ENCODE results near the gene CRY2.

Gene CRY2

DNA sequence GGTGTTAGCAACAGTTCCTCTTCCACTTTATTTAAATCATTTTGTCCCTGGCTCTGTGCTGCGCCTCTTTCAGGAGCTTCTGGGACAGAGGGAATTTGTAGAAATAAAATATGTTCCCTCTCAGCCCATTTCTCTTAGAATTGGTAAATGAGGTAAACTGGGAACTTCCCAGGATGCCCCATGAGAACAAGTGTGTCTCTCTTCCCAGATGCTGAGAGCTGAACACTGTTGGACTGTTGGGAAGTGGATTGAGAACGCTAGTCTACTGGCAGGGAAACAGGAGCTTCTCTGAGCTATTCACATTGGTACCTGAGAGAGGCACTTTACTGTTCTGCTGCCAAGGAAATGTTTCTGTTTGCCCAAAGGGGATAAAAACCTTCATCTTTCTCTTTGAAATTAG, 4.0 kb downstream of the CRY2 start:
- H3K36me3 ChIP-seq (ENCODE audit: insufficient read depth, low read length): no peaks in the 10 kb centered on the region
- no peaks in the 10 kb centered on the region for H3K9me3 ChIP-seq (ENCODE audit: control insufficient read depth, insufficient read depth, low read length)
- no peak overlapping the region for H3K9ac ChIP-seq (ENCODE audit: low read depth, low read length)
- no peaks in the 10 kb centered on the region for H3K4me1 ChIP-seq (ENCODE audit: insufficient read depth, low read length)

DNA sequence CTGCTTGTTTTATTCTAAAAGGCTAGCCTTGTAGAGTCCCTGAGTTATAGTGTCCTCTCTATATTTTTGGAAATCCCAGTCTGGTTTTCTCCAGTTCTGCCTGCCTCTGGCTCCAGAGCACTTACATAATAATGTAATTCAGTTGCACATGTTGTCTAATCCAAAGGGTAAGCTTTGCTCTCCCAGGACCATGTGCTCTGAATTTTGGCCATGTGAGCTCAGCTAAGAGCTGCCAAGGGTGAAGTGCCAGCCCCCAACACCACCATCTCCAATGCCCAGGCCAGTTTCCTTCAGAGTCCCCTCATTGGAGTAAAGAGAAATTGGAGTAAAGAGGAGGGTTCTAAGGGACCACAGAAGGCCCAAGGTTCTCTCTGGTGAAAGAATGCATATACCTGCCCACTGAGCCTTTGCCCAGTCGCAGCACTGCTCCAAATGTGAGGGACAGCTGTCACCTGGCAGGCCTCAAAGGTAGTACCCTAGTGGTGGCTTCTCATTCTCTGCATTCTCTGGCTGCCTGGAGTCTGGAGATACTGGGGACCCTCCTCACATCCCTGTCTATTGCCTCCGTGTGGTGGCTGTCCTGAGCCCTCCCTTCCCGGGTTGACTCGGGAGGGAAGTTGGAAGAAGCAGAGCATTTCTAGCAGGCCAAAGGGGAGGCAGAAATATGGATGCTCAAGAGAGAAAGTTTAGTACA, 4.9 kb downstream of the CRY2 start:
- H3K4me1 ChIP-seq (ENCODE audit: insufficient read depth, low read length): no peaks in the 10 kb centered on the region
- H3K9ac ChIP-seq (ENCODE audit: low read depth, low read length): no peak overlapping the region
- no peaks in the 10 kb centered on the region for H3K36me3 ChIP-seq (ENCODE audit: insufficient read depth, low read length)
- no peaks in the 10 kb centered on the region for H3K9me3 ChIP-seq (ENCODE audit: control insufficient read depth, insufficient read depth, low read length)

DNA sequence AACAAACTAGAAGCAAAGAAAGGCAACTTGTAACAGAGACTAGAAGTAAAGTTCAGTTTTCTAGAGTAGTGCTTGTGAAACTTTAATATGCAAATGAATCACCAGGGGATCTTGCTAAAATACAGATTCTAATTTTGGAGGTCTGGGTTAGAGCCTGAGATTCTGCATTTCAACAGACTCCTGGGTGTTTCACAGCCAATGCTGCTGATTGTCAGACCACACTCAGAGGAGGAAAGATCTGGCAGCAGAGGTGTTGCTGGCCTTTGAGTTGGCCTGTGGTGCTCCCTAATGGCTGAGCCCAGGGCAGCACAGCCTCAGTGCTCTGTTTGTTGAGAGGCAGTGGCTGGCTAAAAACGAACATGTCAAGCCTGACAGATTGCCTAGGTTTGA, 5.4 kb downstream of the CRY2 start:
- no peaks in the 10 kb centered on the region for H3K36me3 ChIP-seq (ENCODE audit: insufficient read depth, low read length)
- H3K9me3 ChIP-seq (ENCODE audit: control insufficient read depth, insufficient read depth, low read length): no peaks in the 10 kb centered on the region
- H3K9ac ChIP-seq (ENCODE audit: low read depth, low read length): no peak overlapping the region
- 0 out of 2 replicates have a peak, but pooled peaks cover 1% of the 10 kb centered on the region for H3K4me1 ChIP-seq (ENCODE audit: insufficient read depth, low read length)

DNA sequence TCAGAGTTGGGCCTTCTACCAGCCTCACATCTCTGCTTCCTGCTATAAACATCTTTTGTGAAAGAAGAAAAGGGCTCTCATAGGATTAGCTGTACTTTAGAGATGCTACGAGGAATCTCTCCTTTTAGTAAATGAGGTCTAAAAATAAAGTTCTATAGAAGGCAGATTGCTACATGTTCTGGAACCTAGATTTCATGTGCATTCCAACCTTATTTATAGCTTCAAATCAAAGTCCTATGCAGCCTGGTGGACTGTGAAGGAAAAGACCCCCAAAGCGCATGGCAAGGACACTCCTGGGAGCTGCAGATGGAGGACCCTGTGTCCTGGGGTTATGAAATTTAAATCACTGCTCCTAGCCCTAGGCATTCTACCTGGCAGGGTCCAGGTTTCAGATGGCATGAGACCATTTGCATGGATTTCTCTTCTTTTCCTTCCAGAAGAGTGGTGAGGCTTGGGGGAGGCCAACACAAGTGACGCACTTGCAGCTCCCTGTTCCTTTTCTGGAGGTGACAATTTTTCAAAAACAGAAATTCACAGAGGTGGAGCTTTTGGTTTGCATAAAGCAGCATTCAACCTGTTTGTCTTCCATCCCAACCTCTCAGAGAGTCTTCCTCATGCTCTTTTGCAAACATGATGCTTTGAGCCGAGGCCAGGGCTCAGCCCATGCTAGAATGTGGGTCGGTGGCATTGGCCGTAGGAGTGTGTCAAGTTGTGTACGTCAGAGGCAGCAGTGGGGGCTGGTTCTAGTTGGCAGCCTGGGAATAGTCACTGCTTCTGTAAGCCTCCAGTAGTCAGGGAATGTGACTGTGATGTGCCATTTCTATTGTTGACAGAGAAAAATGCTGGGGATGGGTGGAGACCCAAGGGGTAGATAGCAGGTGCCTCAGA, 6.3 kb downstream of the CRY2 start:
- Histone ChIP-seq H3K4me1 (ENCODE audit: insufficient read depth, low read length) (0 out of 2 replicates have a peak, but pooled peaks cover 5% of the 10 kb centered on the region), H3K9me3 (ENCODE audit: control insufficient read depth, insufficient read depth, low read length) (no peaks in the 10 kb centered on the region), H3K36me3 (ENCODE audit: insufficient read depth, low read length) (no peaks in the 10 kb centered on the region), H3K9ac (ENCODE audit: low read depth, low read length) (no peak overlapping the region)

DNA sequence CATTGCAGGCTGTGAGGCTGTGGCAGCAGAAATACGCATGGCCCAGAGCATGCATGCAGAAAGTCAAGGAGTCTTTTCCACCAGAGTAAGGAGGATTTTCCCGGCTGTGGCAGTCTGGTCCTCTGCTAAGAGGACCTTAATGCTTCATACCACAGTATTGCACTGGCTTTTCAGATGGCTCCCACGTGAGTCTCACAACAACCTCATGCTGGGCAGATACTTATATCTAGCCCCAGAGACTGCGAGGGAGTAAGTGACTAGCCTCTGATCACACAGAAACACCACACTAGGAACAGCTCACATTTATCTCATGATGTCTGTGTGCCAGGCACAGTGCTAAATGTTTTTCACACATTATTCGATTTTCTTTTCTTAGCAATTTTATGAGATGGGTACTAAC, 8.0 kb downstream of the CRY2 start:
- Histone ChIP-seq H3K4me1 (ENCODE audit: insufficient read depth, low read length) (peaks cover 21% of the 10 kb centered on the region), H3K9ac (ENCODE audit: low read depth, low read length) (no peak overlapping the region), H3K9me3 (ENCODE audit: control insufficient read depth, insufficient read depth, low read length) (no peaks in the 10 kb centered on the region), H3K36me3 (ENCODE audit: insufficient read depth, low read length) (no peaks in the 10 kb centered on the region)

DNA sequence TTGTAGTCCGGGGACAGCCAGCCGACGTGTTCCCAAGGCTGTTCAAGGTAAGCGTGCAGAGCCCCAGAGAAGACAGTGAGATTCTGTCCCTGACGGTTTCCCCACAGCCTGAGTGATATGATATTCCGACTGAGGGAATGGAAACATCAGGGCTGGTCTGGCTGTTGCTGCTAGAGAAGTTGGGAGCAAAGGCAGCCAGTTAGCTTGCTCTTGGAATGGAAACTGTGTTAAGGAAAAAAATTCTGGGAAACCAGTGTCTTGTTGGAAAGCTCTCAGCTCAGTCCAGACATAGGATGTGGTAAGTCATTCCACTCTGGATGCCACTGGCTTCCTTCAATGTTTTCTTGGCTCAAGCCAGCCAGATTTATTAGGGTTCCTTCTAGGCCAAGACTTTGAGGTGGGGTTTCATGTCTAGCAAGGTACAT, 8.8 kb downstream of the CRY2 start:
- no peak overlapping the region for H3K9ac ChIP-seq (ENCODE audit: low read depth, low read length)
- H3K9me3 ChIP-seq (ENCODE audit: control insufficient read depth, insufficient read depth, low read length): no peaks in the 10 kb centered on the region
- peaks cover 21% of the 10 kb centered on the region for H3K4me1 ChIP-seq (ENCODE audit: insufficient read depth, low read length)
- H3K36me3 ChIP-seq (ENCODE audit: insufficient read depth, low read length): no peaks in the 10 kb centered on the region

DNA sequence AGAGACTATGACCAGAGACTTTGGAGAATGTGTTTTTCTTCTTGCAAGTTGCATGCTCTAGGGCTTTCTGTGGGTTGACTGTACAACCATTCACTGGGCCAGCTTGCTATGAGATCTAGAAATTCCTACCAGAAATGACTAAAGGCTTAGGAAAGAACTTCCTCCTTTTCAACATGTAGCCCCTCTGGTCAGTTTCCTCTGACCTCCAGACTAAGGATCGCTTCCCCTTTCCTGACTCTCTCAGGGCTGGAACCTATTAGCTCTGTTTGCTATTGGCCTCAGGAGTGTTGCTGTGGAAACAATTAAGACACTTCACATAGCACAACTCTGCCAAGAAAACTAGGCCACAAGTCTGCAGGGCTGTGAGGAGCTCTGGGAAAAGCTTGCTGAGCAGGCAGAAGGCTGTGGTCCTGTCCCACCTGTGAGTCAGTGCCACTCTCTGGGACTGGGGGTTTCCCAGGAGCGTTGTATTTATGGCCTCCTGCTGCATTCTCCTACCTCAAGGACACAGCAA, 10.7 kb downstream of the CRY2 start:
- H3K4me1 ChIP-seq (ENCODE audit: insufficient read depth, low read length): peaks cover 21% of the 10 kb centered on the region
- no peaks in the 10 kb centered on the region for H3K9me3 ChIP-seq (ENCODE audit: control insufficient read depth, insufficient read depth, low read length)
- H3K36me3 ChIP-seq (ENCODE audit: insufficient read depth, low read length): no peaks in the 10 kb centered on the region
- no peak overlapping the region for H3K9ac ChIP-seq (ENCODE audit: low read depth, low read length)

DNA sequence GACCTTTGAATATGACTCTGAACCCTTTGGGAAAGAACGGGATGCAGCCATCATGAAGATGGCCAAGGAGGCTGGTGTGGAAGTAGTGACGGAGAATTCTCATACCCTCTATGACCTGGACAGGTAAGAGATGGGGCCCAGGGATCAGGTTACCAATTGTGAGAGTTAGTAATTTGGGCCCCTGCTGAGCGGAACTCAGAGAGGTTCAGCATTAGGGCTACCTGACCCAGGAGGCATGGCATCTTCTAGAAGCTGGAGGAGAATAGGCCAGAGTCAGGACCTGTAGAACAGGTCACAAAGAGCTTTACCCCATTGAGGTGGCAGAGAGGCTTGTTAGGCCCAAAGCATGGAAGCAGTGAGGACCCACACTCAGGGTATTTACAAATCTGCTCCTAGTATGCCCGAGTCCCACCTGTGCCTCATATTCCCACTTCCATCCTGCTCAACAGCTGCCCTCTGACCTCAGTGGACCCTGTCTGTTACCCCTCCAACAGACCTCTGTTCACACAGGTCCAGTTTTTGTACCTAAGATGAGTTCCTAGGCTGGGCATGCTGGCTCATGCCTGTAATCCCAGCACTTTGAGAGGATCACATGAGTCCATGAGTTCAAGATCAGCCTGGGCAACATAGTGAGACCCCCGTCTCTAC, 11.6 kb downstream of the CRY2 start:
- no peak overlapping the region for H3K9ac ChIP-seq (ENCODE audit: low read depth, low read length)
- H3K36me3 ChIP-seq (ENCODE audit: insufficient read depth, low read length): no peaks in the 10 kb centered on the region
- H3K9me3 ChIP-seq (ENCODE audit: control insufficient read depth, insufficient read depth, low read length): no peaks in the 10 kb centered on the region
- H3K4me1 ChIP-seq (ENCODE audit: insufficient read depth, low read length): peaks cover 21% of the 10 kb centered on the region

DNA sequence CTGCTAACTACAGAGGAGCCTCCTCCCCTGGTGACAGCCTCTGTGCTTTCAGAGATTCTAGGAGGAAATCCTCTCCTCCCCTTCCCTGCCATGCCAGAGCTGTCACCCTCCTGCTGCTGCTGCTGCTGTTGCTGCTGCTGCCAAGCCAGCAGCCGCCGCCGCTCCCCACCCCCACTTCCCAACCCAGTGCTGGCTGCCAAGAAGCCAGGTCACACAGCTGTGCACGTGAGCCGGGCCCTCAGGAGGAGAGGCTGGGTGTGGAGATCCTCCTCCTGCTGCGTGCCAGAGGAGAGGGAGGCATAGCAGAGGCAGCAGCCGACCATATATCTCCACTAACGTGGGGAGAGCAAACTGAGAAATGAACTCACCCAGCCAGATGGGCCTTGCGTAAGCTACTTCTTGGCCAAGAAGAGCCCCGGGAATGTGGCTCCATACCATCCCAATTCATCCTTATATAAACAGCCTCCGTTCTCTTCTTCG, 12.4 kb downstream of the CRY2 start:
- H3K9ac ChIP-seq (ENCODE audit: low read depth, low read length): no peak overlapping the region
- no peaks in the 10 kb centered on the region for H3K9me3 ChIP-seq (ENCODE audit: control insufficient read depth, insufficient read depth, low read length)
- H3K4me1 ChIP-seq (ENCODE audit: insufficient read depth, low read length): peaks cover 21% of the 10 kb centered on the region
- H3K36me3 ChIP-seq (ENCODE audit: insufficient read depth, low read length): no peaks in the 10 kb centered on the region

DNA sequence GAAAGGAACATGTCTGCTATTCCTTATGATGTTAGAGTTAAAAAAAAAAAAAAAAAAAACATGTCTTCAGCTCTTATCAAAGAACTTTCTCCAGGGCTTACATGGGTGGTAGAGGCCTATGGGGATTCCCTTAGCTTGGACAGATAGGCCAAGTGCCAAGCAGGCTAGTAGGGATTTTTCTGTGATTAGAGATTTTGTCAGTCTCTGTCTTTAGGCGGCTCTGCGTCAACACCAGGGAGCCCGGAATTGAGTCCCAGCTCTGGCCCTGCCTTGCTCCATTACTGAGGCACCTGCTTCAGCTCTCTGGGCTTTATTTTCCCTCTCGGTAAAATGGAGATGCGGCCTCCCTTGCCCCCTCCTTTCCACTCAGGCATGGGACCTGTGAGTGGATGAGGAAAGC, 13.1 kb downstream of the CRY2 start:
- Histone ChIP-seq H3K4me1 (ENCODE audit: insufficient read depth, low read length) (peaks cover 21% of the 10 kb centered on the region), H3K36me3 (ENCODE audit: insufficient read depth, low read length) (no peaks in the 10 kb centered on the region), H3K9me3 (ENCODE audit: control insufficient read depth, insufficient read depth, low read length) (no peaks in the 10 kb centered on the region), H3K9ac (ENCODE audit: low read depth, low read length) (no peak overlapping the region)

DNA sequence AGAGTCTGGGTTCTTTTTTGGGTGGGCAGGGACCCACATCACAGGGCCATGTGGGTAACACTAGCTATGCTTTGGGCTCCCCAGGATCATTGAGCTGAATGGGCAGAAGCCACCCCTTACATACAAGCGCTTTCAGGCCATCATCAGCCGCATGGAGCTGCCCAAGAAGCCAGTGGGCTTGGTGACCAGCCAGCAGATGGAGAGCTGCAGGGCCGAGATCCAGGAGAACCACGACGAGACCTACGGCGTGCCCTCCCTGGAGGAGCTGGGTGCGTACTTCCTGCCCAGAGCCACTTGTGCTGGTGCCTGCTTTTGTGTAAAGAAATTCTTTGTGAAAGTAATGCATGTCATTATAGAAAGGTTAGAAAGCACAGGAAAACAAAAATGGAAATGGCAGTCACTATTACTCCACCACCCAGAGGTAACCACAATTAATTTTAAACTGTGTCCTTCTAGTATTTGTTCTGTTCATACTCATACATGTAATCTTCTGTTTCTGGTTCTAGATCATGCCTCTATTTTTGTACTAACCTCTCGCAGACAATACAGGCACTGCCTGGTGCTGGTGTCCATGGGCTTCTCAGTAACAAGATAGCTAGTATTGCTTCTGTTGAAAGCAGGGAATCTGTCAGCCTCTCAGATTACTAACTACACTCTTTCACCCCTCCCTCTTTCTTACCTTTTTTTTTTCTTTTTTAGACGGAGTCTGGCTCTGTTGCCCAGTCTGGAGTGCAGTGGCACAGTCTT, 13.7 kb downstream of the CRY2 start:
- H3K36me3 ChIP-seq (ENCODE audit: insufficient read depth, low read length): no peaks in the 10 kb centered on the region
- H3K4me1 ChIP-seq (ENCODE audit: insufficient read depth, low read length): peaks cover 21% of the 10 kb centered on the region
- no peaks in the 10 kb centered on the region for H3K9me3 ChIP-seq (ENCODE audit: control insufficient read depth, insufficient read depth, low read length)
- no peak overlapping the region for H3K9ac ChIP-seq (ENCODE audit: low read depth, low read length)

DNA sequence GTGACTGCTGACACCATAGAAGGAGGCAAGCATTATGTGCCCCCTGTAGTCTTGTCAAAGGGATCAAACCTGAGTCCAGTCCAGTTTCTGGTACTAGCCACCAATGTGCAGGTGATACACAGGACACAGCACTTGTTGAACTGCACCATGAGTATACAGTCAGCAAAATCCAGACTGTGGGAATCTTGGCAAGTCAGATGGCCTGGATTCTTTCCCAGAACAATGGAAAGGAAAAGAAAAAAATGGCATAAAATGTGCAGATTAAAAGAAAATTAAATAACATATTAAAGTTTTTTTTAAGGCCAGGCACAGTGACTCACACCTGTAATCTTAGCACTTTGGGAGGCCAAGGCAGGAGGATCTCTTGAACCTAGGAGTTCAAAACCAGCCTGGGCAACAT, 16.8 kb downstream of the CRY2 start:
- Histone ChIP-seq H3K9me3 (ENCODE audit: control insufficient read depth, insufficient read depth, low read length) (no peaks in the 10 kb centered on the region), H3K4me1 (ENCODE audit: insufficient read depth, low read length) (peaks cover 12% of the 10 kb centered on the region), H3K9ac (ENCODE audit: low read depth, low read length) (no peak overlapping the region), H3K36me3 (ENCODE audit: insufficient read depth, low read length) (no peaks in the 10 kb centered on the region; the same call in 1 of the 2 replicates)

DNA sequence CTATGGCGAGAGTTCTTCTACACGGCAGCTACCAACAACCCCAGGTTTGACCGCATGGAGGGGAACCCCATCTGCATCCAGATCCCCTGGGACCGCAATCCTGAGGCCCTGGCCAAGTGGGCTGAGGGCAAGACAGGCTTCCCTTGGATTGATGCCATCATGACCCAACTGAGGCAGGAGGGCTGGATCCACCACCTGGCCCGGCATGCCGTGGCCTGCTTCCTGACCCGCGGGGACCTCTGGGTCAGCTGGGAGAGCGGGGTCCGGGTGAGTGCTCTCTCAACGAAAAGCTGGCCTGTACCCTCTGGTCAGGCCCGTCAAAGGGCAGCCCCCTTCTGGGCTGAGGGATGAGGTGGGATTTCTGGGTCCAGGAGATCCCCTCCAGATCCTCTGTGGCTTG, 22.3 kb downstream of the CRY2 start:
- H3K9me3 ChIP-seq (ENCODE audit: control insufficient read depth, insufficient read depth, low read length): no peaks in the 10 kb centered on the region
- no peak overlapping the region for H3K9ac ChIP-seq (ENCODE audit: low read depth, low read length)
- peaks cover 8% of the 10 kb centered on the region for H3K36me3 ChIP-seq (ENCODE audit: insufficient read depth, low read length)
- H3K4me1 ChIP-seq (ENCODE audit: insufficient read depth, low read length): peaks cover 7% of the 10 kb centered on the region; the same call in 1 of the 2 replicates

DNA sequence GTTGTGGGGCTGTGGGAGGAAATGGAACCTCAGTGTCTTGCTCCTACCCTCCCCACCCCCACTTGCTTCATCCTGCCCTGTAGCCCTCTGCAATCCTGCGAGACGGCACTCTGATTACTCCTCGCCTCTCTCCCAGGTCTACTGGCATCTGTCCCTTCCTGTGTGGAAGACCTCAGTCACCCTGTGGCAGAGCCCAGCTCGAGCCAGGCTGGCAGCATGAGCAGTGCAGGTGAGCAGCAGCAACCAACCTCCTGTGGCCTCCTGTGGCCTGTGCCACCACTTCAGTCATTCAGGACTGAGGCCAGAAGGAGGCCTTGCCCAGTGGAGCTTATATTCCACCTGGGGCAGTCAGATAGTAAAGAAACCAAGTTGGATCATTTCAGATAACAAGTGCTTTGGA, 23.4 kb downstream of the CRY2 start:
- peaks cover 8% of the 10 kb centered on the region for H3K36me3 ChIP-seq (ENCODE audit: insufficient read depth, low read length)
- H3K9ac ChIP-seq (ENCODE audit: low read depth, low read length): no peak overlapping the region
- peaks cover 7% of the 10 kb centered on the region for H3K4me1 ChIP-seq (ENCODE audit: insufficient read depth, low read length)
- H3K9me3 ChIP-seq (ENCODE audit: control insufficient read depth, insufficient read depth, low read length): no peaks in the 10 kb centered on the region
